DMS 273 (cell line): Measurements from ENCODE around the gene SLC1A7.
A peak's percentile ranks its signal among the peaks of the same experiment; 100 is the strongest.

Experiments used
- DNase-seq: peaks from one replicate; lab custom pipeline; 2025; ENCODE audit not compliant: unreplicated experiment; lab: John Stamatoyannopoulos, UW

SLC1A7 gene

DNA sequence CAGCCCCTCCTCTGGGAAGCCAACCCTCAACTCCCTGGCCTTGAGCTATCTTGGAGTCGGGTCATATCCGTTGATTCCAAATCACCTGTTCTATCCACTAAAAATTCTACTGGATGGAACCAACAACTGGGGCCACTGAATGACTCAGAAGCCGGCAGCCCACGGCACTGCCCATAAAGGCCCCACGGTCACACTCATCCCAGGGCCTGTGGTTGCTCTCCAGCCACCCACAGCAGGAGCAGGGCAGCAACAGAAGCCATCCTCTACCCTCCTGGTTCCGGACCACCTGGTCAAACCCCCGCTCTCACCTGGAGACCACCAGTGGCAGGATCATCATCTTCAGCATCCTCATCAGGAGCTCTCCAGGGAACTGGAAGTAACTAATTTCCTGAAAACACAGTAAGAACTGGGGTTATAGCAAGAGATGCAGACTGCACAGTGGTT lies 8.4 kb downstream of the SLC1A7 start:
- DNase-seq = no peak

DNA sequence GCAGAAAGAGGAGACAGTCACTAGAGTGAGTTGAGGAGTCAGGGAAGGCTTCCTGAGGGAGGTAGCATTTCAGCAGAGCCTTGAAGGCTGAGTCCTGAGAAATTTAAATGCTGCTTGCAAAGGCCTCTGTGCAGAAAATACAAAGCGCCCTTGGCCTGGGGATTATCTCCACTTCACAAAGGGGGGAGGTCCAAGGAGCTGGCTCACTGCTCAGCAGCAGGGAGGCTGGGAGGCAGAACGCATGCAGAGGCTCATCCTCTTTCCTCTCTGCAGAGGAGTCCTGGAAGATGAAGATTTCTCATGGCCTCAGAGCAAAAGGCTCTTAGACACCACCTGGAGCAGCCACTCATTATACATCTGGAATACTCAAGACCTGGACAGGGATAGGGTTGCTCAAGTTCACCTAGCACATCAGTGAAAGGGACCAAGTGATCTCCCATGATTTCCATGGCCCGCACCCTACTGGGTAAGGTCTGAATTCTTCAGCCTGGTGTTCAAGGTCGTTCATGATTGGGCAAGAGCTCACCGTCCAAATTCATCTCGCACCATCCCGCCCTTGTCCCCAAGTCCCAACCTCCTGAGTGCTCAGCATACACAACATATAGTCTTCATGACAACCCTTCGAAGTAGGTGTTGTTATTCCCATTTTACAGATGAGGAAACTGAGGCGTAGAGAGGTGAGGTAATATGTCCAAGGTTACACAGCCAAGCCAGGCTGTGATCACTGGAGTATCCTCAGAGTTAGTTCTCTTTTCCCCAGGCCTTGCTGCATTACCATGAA lies 9.0 kb downstream of the SLC1A7 start:
- no peak for DNase-seq

DNA sequence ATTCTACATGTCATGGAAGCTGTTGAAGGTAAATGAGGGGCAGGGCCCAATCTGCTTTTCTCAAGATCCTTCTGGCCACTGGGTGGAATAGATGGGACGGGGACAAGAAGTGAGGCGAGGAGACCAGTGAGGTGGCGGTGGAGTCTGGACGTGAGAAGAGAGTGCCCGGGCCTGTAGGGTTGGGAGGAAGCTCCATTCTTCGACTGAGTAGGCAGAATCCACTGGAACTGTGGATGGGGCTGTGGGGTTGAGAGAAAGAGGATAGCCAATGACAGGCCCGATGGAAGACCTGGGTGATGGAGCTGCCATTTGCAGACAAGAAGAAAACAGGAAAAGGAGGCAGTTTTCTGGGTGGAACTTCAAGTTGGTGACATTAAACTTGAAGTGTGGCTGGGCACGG lies 10.3 kb downstream of the SLC1A7 start:
- DNase-seq = no peak

DNA sequence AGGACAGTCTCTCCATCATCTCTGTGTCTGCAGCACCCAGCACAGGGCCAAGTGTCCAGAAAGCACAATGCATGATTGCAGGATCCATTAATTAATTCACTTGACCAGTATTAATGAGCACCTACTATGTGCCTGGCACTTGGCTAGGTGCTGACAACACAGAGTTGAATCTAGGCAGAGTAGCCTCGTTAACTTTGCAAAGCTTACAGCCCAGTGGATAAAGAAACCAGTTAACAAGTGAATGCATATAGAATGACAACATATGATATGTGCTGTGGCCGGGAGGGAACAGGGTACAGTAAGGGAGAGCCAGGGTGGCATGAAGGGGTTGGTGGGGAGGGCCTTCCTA lies 10.9 kb downstream of the SLC1A7 start:
- DNase-seq = no peak

DNA sequence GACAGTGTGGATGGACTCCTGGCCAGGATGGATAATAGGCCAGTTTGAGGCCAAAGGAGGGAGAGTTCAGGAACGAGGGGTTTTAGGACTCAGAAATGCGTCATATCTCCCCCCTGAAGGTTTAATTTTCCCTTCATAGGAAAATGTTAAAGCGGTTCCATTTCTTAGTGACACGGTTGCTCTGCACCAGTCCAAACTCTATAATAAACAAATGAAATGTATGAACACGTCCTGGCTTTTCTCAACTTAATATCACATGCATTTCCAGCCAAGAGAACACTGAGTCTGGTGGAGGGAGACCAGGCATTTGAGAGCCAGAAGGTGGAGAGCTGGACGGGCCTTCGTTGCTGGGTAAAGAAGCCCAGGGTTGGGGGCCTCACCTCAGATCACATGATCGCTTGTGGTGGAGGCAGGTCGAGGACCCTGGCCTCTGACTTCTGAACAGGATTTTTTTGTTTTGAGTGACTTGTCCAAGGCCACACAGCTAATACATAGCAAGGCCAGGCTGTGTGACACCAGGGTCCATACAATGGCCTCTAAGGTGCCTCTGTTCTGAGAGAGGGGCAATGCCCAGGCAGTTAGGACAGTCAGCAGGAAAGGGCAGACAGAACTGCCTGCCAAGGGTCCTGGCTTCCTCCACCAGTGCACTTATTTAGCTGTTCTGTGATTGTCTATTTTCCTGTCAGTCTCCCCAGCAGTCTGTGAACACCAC lies 11.4 kb downstream of the SLC1A7 start:
- DNase-seq = no peak

DNA sequence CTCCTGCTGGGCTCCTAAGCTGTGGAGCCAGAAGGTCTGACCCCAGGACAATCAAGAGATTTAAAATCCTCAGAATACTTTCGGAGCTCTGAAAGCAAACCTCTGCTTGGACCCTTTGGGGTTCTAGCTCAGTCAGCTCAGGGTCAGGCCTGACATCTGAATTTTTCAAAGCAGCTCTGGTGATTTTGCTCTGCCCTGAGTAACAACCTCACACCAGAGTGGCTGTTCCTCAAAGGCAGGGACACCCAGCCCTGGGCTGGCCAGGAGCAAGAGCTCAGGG lies 11.9 kb downstream of the SLC1A7 start:
- no peak for DNase-seq

DNA sequence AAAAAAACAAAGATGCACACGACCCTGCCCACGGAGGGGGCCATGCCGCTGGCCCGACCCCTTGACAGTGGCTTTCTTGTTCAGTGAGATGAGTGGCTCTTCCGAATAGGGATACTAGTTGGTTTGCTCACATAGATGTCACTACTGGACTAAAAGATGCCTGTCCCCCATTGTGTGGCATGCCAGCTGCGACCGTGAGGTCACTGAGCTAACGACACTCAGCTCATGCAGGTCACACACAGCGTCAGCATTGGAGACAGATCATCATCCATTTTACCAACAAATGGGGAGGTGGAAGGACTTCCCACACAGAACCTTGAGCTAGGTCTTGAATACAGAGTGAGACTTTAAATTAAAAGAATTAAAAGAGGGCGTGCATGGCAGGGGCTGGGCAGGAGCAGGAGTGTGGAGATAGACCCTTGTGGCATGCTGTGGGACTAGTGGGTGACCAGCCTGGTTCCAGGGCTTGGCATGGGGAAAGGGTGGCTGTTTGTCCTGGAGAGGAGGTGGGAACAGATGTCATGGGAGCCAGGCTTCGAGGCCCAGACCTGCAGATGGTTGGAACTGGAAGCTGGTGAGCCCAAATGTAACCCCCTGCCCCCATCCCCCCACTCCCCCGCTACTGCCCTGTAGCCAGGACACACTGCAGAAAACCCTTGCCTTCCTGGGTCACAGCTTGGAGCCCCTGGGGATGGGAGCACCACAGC lies 12.4 kb downstream of the SLC1A7 start:
- peak; percentile 46 for DNase-seq

DNA sequence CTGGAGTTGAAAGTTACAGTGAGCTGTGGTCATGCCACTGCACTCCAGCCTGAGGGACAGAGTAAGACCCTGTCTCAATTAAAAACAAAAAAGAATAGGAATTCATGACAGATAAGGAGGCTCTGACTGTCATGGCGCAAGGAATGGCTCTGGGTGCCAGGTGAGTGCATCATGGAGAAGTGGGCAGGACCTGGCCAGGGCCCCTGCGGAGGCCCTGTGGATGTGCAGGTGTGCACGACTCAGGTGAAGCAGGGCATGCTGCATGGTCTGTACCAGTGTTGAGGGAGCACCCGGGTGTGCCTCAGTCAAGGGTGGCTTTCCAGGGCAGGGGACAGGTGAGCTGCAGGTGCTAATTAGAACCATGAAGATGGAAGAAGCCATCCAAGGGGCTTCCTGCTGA lies 14.0 kb downstream of the SLC1A7 start:
- no peak for DNase-seq

DNA sequence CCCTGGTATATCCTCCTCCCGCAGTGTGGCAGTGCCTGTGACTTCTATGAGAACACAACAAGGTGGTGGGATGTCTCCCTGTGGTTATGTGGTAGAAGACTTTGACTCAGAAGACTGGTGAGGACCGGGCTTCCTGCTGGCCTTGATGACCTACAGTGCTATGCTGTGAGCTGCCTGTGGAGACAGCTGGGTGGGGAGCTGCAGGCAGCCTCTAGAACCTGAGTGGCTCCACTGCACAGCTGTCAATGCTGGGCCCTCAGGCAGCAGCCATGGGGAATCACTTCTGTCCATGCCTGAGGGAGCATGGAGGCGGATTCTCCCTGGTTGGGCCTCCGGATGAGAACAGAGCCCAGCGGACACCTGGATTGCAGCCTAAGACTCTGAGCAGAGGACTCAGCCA lies 14.9 kb downstream of the SLC1A7 start:
- peak; percentile 59 for DNase-seq

DNA sequence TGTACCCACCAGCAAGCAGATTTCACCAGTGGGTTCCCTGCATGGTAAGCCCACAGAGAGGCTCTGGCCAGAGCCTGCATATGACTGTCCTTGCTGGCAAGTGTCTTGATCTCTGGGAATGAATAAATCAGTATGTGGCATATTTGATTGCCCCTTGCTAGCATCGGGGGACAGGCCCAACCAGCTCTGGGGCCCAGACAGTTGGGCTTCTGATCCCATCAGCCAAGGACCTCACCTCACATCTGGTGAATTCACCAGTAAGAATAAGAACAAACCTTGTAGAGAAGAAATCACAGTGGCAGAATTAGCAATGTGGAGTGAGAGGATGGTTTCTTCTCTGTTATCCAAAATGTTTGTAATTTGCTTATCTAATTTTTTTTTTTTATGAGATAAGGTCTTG lies 15.9 kb downstream of the SLC1A7 start:
- no peak for DNase-seq

DNA sequence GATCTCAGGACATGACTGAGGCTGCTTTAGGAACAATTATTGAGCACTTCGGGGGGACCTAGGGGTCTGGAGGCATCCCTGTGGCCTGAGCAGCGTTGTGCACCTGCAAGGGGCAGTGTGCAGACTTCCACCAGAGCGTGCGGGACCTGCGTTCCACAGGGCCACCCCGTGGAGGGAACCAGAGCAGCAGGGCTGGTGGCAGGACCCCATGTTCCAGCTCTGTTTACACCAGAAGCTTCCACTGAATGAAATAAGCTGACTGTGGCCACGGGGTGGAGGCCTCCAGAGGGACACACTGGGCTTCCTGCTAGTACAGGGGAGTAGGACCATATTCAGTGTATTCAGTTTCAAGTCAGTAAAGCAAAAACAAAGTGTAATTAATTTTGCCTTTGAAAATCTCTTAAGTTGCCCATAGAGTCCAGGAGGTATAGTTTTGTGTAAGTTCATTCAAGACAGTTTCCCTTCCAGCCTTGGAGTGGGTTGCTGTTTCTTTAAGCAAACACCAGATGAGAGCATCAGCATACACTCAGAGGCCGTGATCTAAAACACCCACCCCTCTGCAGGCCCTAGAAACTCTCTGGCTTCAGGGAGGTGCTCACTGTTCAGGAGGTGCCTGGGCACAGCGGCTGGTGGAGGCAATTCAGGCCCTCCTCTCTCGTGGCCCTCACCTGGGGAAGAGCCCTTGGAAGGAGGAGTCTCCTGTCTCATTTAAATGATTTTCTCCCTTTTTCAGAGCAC lies 16.6 kb downstream of the SLC1A7 start:
- DNase-seq = peak; percentile 43

DNA sequence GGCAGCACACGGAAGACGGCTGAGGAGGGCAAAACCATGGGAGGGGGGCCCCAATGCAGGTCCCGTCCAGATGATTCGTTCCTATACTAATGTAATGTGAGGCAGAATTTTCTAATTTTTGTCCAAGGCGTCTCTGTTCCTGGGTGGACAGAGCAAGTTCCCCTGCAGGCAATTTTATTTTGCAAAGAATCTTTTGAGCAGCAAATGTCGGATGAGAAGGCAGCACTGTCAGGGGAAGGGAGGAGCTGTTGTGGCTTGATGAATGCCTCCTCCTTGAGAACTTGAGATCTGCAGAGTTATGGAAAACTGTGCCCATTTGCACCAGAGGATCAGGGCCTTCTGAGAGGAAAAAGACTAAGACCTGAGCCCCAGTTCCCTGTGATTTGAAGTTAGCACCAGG lies 17.3 kb downstream of the SLC1A7 start:
- no peak for DNase-seq

DNA sequence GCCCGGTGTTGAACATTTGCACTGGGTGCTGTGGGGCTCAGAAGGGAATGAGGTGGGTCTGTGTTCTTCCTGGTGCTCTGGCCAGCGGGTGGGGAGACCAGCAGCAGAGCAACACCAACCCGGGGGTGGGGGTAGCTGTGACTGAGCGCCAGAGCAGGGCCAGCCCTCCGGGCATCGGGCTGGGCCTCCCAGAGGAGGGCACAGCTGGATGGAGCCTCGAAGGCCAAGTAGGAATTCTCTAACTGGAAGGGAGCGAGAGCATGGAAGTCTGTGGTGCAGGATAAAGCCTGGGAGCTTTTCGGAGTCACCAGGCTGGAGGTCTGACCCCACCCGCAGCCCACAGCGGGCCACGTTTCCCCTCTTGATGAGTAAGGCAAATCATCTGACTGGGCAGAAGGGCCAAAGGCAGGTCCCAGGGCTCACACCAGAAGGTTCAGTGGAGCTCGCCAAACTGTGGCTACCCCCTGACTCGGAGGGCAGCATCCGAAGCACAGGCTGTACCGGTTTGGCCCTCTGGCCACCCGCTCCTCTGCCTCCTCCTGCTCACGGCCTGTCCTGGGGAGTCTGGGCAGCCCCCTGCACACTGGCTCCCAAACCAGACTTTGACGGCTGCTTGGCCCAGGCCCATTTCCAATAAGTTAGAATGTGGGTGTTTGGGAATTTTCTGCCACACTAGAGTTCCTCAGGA lies 18.8 kb downstream of the SLC1A7 start:
- DNase-seq = no peak

DNA sequence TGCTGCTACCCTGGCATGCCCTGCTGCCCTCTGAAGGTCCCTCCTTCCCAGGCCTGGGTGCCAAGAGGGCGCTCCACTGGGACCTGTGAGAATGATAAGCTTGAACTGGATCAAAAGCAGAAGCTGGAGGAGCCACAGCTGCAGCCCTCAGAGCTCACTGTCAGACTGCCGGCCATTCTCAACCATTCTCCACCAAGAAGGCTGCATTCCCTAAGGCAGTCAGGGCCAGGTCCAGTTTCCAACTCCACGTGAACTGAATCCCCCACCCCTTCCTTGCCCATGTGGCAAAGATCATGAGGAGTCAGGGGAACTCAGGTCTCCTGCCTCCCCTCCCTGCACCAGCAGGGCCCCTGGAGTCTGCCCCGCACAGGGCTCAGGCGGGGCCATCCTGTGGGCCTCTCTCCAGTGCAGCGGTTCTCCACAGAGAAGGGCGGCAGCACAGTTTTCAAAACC lies 19.5 kb downstream of the SLC1A7 start:
- peak; percentile 54 for DNase-seq

DNA sequence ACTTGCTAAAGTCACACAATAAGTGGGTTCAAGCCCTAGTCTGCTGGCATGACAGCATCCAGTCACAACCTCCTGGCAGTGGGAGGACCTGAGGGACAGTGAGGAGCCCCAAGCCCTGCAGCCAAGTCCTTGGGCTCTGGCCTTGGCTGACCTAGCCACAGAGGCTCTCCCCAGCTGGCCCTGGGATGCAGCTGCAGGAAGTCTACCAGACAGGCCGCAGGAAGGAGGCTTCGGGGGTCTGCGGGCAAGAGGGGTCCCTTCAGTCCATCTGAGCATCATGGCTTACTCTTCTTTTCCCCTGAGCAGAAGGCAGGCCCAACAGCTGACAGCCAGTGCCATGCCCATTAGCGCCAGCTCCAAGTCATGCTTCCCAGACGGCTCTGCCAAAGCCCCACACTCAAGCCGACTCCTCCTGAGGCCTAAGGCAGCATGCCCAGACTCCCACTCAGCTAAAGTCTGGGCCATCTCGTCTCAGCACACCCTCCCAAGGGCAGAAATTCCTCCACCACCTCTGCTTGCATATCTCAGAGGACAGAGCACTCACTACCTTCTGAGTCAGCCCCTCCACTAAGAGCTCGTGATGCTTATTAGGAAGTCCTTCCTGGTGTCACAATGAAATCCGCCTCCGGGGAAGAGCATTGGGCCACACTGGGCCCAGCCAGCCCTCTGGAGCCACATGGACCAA lies 20.1 kb downstream of the SLC1A7 start:
- DNase-seq = peak; percentile 75

DNA sequence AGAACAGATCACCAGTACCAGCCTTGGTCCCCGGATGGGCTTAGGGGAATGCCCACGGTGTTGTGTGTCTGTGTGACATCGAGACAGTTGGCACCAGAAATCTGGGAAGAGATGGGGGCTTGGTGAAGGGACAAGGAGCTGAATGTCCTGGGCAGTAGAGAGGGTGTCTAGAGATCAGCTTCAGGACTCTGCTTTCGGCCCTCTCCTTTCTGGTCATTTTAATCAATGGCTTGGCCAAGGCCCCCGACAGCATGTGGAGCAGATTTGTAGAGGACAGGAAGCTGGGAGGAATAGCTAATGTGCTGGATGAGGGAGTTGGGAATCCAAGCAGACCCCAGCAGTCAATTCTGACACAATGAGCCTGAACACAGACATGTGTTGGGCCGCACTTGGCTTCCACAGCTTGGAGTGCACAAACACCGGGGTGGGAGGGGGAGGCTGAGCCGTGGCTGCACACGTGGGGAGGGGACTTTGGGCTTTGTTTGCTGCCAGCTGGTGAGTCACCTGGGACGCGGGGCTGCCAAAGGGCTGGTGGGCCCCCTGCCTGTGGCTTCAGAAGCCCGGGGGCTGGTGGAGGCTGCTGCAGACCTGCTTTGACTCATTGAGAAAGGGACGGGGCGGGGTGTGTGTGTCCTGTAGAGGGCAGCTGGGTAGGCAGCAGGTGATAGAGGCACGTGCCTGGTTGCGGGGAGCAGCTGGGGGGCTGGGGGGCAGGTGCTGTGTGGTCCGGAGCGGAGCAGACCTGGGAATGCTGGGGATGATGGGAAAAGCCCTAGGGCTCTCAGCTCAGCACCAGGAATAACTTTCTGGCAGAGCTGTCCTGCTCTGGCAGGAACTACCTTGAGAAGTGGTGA lies 20.9 kb downstream of the SLC1A7 start:
- peak; percentile 90 for DNase-seq

DNA sequence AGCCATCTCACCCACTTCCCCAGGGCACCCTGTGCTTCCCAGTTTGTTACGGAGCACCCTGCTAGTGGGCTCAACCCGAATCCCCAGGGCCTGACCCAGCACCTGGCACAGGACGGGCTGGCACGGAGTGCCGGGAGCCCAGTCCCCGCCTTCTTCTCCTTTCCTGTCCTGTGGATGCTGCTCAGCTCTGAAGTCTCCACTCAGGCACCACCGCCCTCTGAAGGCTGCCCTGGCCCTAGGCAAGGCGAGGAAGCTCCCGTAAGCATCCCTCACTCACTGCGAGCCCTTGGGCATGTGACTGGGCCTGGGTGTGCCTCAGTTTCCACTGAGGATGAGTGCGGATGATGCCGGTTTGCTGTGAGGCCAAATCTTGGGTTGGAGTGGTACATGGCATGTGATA lies 21.8 kb downstream of the SLC1A7 start:
- DNase-seq = peak; percentile 62

DNA sequence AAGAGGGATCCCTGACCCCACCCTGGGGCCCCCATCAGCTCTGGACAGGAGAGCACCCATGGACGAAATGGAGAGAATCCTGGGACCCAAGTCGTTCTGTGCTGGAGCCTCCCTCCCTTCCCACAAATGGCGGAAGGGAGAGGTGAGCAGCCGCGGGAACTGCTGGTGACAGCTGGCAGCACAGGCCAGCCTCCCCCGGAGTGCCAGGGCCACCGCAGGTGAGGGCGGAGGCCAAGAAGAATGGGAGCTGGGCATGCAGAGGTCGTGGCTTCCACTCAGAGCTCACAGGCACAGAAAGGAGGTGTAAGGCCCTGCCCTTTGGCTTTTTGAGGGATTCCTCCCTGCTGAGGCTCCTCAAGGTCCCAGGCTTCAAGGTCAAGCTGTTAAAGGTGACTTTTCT lies 24.6 kb downstream of the SLC1A7 start:
- DNase-seq = no peak

DNA sequence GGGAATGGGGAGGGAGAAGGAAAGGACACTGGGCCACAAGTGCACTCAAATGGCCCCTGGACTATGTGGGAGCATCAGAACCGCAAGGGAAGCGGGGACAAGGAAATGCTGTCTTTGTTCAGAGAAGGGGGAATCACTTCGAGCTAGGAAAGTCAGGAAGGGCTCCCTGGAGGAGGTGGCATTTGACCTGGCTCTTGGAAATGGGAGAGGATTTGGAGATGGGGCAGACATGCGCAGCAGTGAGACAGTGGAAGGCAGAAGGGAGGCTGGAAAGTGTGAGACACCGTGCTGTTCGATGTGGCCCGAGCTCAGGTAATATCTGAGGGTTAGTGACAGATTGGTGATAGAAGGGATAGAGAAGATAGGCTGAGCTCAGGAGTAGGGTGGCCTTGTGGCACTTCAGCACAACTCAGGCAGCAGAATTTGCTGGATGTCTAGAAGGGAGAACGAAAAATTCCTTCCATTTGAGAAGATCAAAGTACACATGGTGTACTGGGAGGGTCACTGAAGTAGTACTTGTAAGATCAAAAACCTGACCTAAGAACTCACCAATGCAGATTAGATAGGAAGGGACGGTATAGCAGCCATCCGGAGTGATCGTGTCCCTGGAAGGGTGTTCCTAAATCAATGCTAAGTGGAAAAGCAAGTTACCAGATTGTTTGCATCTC lies 25.4 kb downstream of the SLC1A7 start:
- no peak for DNase-seq
